ENCODE results near the gene GBA3. TPM values are rescaled to one million over a fixed set of nuclear protein-coding genes. Genes with fewer than 3 reads are reported as not detected.

GBA3 gene
- total RNA-seq, 4 donors from 2014 or later: 0.47 TPM; not detected in 3

DNA sequence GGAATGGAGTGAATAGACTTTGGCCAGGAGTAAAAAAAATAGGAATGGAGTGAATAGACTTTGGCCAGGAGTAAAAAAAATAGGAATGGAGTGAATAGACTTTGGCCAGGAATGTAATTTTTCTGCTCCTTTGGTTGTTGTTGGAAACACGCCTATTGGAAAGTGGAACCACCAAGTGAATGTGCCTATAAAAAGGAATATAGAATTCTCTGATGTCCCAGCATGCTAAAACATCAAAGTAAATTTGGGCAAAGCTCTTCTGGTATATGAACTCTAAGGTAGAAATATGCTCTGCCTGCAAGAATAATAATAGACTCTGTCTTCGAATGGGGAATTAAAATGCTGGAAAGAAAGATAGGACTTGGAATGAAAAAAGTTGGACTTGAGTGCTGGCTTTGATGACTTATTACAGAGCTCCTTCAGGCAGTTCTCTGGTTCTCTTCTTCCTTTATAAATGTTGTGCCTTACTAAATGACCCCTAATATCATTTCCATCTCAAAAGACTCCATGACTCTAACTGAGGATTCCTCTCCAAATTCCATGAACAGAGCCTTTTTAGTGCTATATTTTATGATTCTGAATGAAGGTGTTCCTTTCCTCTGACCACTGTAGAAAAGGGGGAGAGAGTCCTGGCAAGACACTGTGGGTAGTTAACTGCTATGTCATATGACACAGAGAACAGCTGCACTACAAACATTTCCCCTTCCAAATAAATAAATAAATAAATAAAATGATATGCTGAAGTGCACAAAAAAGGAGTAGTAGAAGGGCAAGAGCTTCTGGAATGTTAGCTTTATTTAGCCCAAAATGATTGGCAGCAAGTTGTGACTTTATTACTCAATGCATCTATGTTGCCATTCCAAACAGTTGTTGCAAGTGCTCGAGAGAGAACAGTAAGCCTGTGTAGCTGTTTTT lies 13.5 kb upstream of the GBA3 start:
- Histone ChIP-seq H3K4me1 (peaks cover 8% of the 10 kb centered on the region), H3K27ac (no peak overlapping the region), H3K36me3 (no peaks in the 10 kb centered on the region), H3K27me3 (no peaks in the 10 kb centered on the region), H3K9me3 (no peaks in the 10 kb centered on the region), H3K4me3 (no peak overlapping the region)
- no peak for TF ChIP-seq POLR2A (IDR thresholded peaks at IDR 0.05)
- TF ChIP-seq POLR2AphosphoS5 (IDR thresholded peaks at IDR 0.05): no peak
- TF ChIP-seq, protein P1, sequence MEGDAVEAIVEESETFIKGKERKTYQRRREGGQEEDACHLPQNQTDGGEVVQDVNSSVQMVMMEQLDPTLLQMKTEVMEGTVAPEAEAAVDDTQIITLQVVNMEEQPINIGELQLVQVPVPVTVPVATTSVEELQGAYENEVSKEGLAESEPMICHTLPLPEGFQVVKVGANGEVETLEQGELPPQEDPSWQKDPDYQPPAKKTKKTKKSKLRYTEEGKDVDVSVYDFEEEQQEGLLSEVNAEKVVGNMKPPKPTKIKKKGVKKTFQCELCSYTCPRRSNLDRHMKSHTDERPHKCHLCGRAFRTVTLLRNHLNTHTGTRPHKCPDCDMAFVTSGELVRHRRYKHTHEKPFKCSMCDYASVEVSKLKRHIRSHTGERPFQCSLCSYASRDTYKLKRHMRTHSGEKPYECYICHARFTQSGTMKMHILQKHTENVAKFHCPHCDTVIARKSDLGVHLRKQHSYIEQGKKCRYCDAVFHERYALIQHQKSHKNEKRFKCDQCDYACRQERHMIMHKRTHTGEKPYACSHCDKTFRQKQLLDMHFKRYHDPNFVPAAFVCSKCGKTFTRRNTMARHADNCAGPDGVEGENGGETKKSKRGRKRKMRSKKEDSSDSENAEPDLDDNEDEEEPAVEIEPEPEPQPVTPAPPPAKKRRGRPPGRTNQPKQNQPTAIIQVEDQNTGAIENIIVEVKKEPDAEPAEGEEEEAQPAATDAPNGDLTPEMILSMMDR (IDR thresholded peaks at IDR 0.05): no peak
- TF ChIP-seq EP300 (IDR thresholded peaks at IDR 0.05): no peak
- DNase-seq (ENCODE audit: low spot score in 2 of 2): no peak
- WGBS: 27% methylated on average over 3 of the region's 3 CpGs

DNA sequence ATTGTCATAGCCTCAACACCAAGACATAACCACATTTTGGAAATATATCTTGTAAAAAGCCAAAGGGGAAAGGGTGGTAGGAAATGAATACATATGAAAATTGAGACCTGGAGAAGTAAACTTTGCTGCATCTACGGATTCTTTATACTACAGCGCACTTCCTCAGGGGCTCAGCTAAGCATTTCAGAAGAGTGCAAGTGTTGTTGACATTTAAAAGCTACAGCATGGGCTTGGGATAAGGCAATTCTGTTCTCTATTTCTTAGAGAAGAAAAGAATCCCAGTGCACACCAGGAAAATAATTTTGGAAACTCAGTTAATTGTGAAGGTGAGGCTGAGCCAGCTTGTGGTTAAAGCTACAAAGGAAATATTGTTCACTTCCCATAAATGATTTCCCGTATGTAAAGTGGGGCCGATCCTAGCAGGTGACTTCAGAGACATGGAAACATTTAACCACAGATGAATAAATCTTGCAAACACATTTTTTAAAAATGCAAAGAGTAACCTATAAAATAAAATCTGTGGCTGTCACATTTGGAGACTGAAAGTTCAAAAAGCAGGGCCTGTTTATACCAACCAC lies 12.6 kb upstream of the GBA3 start:
- Histone ChIP-seq H3K4me1 (peaks cover 8% of the 10 kb centered on the region), H3K27me3 (no peaks in the 10 kb centered on the region), H3K4me3 (no peak overlapping the region), H3K27ac (no peak overlapping the region), H3K9me3 (no peaks in the 10 kb centered on the region), H3K36me3 (no peaks in the 10 kb centered on the region)
- DNase-seq (ENCODE audit: low spot score in 2 of 2): no peak
- WGBS: 55% methylated on average over 4 of the region's 4 CpGs
- TF ChIP-seq POLR2AphosphoS5 (IDR thresholded peaks at IDR 0.05): no peak

DNA sequence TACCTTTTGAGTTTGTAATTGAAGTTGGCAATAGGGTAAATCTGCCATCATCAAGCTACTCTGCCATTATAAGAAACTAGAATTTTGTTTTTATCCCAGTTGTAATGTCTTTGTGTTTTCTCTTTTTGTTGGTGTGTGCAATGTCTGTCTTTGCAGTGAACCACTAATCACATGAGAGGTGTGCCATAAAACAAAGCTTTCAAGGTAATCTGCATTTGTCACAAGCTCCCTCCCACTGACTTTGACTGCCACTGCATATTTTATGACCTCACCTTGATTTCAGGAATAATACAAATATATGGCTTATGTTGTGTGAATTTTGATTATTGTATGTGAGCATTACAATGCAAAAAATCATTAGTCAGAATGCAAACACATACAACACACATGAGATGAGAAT lies 9.0 kb upstream of the GBA3 start:
- TF ChIP-seq, protein P1 (IDR thresholded peaks at IDR 0.05): no peak
- no peak for TF ChIP-seq EP300 (IDR thresholded peaks at IDR 0.05)
- TF ChIP-seq POLR2A (IDR thresholded peaks at IDR 0.05): no peak
- TF ChIP-seq POLR2AphosphoS5 (IDR thresholded peaks at IDR 0.05): no peak
- H3K9me3 ChIP-seq: no peaks in the 10 kb centered on the region
- H3K4me3 ChIP-seq: no peak overlapping the region
- DNase-seq (ENCODE audit: low spot score in 2 of 2): no peak
- no peak overlapping the region for H3K27ac ChIP-seq
- H3K36me3 ChIP-seq: no peaks in the 10 kb centered on the region
- H3K27me3 ChIP-seq: no peaks in the 10 kb centered on the region
- peaks cover 8% of the 10 kb centered on the region for H3K4me1 ChIP-seq

DNA sequence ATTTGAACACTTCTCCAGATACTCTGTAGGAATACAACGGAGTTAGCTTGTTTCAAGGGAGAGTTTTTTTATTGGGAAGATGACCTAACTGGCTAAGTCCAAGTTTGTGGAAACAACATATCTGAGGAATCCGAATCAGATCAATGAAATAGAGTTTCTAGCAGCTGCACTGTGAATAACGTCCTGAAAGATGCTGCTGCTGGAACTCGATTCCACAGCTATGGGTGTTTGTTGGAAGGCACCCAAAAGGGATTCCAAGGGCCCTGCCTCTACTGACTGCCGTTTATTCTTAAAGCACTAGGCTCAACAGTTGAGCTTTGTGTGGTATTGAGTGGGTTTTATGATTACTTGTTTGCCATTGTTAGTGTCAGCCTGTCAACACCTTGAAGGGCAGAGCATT lies 6.6 kb upstream of the GBA3 start:
- no peaks in the 10 kb centered on the region for H3K9me3 ChIP-seq
- H3K27ac ChIP-seq: no peak overlapping the region
- H3K4me3 ChIP-seq: no peak overlapping the region
- no peaks in the 10 kb centered on the region for H3K36me3 ChIP-seq
- TF ChIP-seq POLR2AphosphoS5 (IDR thresholded peaks at IDR 0.05): no peak
- no peak for TF ChIP-seq POLR2A (IDR thresholded peaks at IDR 0.05)
- TF ChIP-seq EP300 (IDR thresholded peaks at IDR 0.05): no peak
- TF ChIP-seq, protein P1 (IDR thresholded peaks at IDR 0.05): no peak
- DNase-seq (ENCODE audit: low spot score in 2 of 2): no peak
- no peaks in the 10 kb centered on the region for H3K27me3 ChIP-seq
- 54% methylated on average over 5 of the region's 5 CpGs for WGBS
- H3K4me1 ChIP-seq: no peaks in the 10 kb centered on the region

DNA sequence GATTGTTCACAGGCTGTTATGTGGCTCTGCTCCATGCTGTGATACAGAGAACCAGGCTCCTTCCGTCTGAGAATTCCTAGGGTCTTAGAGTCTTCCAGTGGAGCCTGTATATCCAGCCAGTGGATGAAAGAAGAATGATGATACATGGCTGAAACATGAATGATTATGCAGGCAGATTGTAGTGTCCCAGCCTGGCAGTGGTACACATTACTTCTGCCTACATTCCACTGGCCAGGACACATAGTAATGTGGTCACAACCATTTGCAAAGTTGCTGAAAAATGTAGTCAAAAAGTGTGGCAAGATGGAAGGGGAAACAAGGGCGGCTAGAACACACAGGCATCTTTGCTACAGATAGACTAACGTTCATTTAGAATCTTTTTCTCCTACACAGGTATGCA lies 4.5 kb upstream of the GBA3 start:
- no peak overlapping the region for H3K27ac ChIP-seq
- TF ChIP-seq POLR2A (IDR thresholded peaks at IDR 0.05) (no peak), EP300 (IDR thresholded peaks at IDR 0.05) (no peak), POLR2AphosphoS5 (IDR thresholded peaks at IDR 0.05) (no peak)
- TF ChIP-seq, protein P1 (IDR thresholded peaks at IDR 0.05): no peak

More for the DNA sequence above, 4.5 kb upstream of the GBA3 start:
- Histone ChIP-seq H3K4me3 (no peak overlapping the region), H3K36me3 (no peaks in the 10 kb centered on the region), H3K27me3 (no peaks in the 10 kb centered on the region), H3K4me1 (no peaks in the 10 kb centered on the region), H3K9me3 (no peaks in the 10 kb centered on the region)
- WGBS: 73% methylated on average over 3 of the region's 3 CpGs
- DNase-seq (ENCODE audit: low spot score in 2 of 2): no peak
